Coronary artery (tissue), 2 donors: ENCODE results near the gene SLC39A3.

Source experiments
- DNase-seq: peaks from one replicate; pipeline ENCODE4 v3.0.0-alpha.2; 2017; ENCODE audit warnings: low spot score
- H3K27ac ChIP-seq, 2 donors: fragments of 200-600 bp; sonication (generic); one replicate each; pipeline ENCODE4 v1.5.1; 2016 to 2019
- H3K4me3 ChIP-seq: fragments of 200-600 bp; sonication (generic); 2 replicates; pipeline ENCODE4 v1.5.1; 2016; ENCODE audit warnings: mild to moderate bottlenecking, moderate library complexity
- TF ChIP-seq, protein P1 (sequence below): fragments of 200-600 bp; sonication (generic); IDR thresholded peaks from one replicate; pipeline ENCODE4 v1.5.1; 2019; ENCODE audit warnings: antibody characterized with exemption

SLC39A3 gene

GRCh38 chr19:2726904-2727639 lies 12.7 kb downstream of the SLC39A3 start:
- no peak overlapping the region for H3K27ac ChIP-seq
- no peak overlapping the region for H3K4me3 ChIP-seq
- TF ChIP-seq, protein P1, sequence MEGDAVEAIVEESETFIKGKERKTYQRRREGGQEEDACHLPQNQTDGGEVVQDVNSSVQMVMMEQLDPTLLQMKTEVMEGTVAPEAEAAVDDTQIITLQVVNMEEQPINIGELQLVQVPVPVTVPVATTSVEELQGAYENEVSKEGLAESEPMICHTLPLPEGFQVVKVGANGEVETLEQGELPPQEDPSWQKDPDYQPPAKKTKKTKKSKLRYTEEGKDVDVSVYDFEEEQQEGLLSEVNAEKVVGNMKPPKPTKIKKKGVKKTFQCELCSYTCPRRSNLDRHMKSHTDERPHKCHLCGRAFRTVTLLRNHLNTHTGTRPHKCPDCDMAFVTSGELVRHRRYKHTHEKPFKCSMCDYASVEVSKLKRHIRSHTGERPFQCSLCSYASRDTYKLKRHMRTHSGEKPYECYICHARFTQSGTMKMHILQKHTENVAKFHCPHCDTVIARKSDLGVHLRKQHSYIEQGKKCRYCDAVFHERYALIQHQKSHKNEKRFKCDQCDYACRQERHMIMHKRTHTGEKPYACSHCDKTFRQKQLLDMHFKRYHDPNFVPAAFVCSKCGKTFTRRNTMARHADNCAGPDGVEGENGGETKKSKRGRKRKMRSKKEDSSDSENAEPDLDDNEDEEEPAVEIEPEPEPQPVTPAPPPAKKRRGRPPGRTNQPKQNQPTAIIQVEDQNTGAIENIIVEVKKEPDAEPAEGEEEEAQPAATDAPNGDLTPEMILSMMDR = no peak
- no peak for DNase-seq

DNA sequence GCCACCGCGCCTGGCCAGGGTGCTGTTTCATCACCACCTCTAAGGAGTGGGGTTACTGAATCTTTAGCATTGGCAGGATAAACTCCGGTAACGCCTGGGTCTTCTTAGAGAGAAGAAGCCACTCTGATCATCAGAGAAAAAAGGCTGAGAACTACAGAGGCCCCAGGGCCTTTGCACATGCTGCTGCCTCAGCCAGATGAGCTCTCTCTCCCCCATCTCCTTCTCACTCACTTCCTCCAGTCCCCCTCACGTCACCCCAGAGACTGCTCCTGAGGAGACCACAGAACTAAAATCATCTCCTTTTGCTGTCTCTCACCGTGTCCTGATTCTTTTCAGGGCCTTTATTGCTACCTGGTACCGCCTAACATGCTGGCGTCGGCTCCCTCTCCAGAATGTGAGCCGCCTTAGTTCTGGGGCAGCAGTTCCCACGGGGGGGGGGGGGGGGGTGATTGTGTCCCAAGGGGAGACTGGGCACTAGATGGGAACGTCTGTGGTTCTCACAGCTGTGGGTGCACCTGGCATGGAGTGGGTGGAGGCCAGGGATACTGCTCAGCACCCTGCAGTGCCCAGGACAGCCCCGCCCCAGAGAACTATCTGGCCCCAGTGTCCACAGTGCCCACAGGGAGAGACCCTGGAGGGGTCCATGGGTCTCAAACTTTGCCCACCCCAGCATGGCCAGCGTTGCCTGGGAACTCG lies 13.5 kb downstream of the SLC39A3 start:
- no peak overlapping the region for H3K27ac ChIP-seq
- TF ChIP-seq, protein P1 = no peak

DNA sequence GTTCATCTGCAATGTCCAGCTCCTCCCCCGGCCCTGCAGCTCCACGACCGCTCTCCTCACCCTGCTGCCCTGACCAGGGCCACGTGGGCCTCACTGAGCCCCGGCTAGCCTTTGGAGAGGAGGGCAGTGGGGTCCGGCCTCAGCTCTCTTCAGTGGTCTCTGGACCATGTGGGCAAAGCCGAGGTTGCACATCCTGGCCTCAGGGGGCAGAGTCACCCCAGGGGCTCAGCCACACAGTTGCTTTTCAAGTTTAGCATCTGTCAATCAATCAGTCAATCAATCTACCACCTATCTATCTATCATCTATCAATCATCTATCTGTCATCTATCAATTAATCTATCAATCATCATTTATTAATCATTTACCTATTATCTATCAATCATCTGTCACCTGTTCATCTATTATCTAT lies 15.7 kb downstream of the SLC39A3 start:
- DNase-seq = peak; percentile 62
- TF ChIP-seq, protein P1 = no peak
- H3K4me3 ChIP-seq = no peak overlapping the region
- peak overlapping the region in 1 of 2 donors; percentile 65 for H3K27ac ChIP-seq

More for the DNA sequence above, 13.5 kb downstream of the SLC39A3 start:
- no peak overlapping the region for H3K4me3 ChIP-seq
- DNase-seq = no peak

DNA sequence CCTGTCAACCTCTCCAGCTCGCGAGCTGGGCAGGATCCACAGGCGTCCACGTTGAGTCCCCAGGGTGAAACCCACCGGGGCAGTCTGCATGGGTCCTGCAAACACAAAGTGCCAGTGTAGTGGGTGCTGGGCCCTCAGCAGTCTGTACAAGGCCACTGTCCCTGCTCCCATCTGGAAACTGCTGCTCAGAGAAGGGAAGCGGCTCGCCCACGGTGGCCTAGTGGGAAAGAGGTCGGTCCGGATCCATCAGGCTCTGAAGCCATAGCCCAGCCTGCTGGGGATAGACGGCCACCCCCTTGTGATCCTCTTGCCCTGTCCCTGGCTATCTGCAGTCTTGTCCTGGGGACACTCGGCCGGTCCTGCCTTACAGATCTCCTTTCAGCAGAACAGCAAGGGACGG lies 16.1 kb downstream of the SLC39A3 start:
- TF ChIP-seq, protein P1 = no peak
- DNase-seq = no peak
- Histone ChIP-seq H3K4me3 (no peak overlapping the region), H3K27ac (peak overlapping the region; percentile 65 to 74)

- H3K27ac ChIP-seq = peak overlapping the region; percentile 65 to 74
- TF ChIP-seq, protein P1 = no peak
- H3K4me3 ChIP-seq = peak overlapping the region; percentile 48
Measured at GRCh38 chr19:2723345-2723715, 16.5 kb downstream of the SLC39A3 start.

DNA sequence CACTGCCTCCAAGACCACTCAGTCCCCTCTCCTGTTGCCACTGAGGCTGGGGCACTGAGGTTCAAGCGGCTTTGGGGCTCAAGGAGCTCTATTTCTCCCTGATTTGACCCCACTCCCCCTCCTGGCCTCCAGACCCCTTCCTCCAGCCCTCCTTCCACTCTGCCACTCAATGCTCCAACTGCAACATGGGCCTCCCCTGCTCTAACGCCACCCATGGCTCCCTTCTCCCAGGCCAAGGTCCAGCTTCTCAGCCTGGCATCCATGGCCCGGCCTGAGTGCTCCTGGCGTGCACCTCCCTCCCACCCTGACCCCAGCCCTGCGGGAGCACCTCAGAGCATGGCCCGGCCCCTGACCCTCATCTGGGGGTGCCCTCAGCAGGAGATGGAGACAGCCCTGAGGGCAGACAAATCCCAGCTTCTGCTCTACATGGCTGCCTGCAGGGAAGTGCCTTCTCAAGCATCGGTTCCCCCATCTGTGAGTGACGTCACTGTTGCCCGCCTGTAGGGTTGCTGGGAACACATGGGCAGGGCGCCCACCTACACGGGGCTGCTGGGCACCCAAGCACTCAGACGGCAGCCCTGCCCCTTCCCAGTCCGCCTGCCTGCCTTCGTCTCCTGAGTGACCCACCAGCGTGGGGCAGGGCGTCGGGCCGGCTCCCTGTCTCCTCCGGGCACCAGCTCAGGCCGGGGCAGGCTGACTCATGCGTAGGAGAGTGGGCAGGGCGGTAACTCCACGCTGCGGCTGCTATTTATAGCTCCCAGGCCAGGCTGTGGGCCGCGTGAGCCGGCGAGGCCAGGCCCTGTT lies 17.1 kb downstream of the SLC39A3 start:
- peak overlapping the region; percentile 65 to 74 for H3K27ac ChIP-seq
- peak; percentile 85 for DNase-seq
- TF ChIP-seq, protein P1 = no peak
- H3K4me3 ChIP-seq = peak overlapping the region; percentile 48

More at GRCh38 chr19:2723345-2723715, 16.5 kb downstream of the SLC39A3 start:
- no peak for DNase-seq
